ENCODE data around the gene VWC2L.

VWC2L gene

GRCh38 chr2:214410918-214411554 lies at the start of gene VWC2L:
Gene VWC2L, plus strand, starts transcription at chr2:214411054. Its CDS starts 3,140 bp downstream, at chr2:214414194.
- peak; percentile 50 for DNase-seq (ENCODE audit: low spot score)

DNA sequence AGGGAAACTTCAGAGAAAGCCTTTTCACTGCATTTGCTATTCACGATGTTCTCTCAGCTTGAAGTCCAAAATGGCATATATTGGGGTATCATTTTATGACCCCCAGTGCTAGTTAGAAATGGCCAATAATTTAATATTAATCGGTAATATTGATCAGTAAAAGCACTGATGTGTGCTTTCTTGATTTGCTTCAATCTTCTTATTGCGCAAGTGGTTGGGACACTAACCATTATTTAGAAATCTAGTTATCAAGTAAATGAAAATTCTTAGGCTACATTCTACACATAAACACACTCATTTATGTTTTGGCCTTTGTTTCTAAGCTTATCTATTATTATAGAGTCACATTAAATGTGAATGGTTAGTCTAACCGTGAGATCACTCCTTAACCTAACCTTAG lies 49.7 kb upstream of the VWC2L start:
- no peak for DNase-seq (ENCODE audit: low spot score)

- DNase-seq (ENCODE audit: low spot score) = no peak
Measured at GRCh38 chr2:214365549-214365948, 45.3 kb upstream of the VWC2L start.

DNA sequence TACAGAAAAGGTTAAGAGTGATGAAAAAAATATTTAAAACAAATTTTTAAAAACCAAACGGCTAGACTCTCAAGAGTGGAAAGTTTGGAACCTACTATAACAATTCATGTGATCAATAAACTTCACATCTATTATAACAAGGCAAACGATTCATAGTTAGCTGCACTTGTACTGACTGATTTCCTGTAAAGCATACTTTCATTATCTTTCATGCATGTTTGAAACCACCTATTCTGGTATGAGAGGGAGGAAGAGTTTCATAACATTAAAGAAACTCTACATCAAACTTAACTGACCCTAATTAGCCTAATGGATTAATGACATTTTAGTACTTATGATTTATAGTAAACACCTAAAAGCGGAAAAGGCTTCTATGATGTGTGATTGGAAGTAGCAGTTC lies 43.7 kb upstream of the VWC2L start:
- DNase-seq (ENCODE audit: low spot score) = no peak

- no peak for DNase-seq (ENCODE audit: low spot score)
Measured at GRCh38 chr2:214376618-214377285, 34.1 kb upstream of the VWC2L start.

DNA sequence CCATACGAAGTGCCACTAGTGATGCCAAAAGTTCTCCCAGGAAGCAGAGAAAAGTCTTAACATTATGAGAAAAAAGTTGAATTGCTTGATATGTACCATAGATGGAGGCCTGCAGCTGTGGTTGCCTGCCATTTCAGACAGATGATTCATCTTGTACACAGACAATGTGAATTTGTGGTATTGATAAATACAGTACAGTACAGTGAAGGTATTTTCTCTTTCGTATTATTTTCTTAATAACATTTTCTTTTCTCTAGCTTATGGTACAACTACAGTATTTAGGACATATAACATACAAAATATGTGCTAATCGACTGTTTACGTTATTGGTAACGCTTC lies 33.6 kb upstream of the VWC2L start:
- no peak for DNase-seq (ENCODE audit: low spot score)

- DNase-seq (ENCODE audit: low spot score) = peak; percentile 5
Measured at GRCh38 chr2:214378455-214379103, 32.3 kb upstream of the VWC2L start.

DNA sequence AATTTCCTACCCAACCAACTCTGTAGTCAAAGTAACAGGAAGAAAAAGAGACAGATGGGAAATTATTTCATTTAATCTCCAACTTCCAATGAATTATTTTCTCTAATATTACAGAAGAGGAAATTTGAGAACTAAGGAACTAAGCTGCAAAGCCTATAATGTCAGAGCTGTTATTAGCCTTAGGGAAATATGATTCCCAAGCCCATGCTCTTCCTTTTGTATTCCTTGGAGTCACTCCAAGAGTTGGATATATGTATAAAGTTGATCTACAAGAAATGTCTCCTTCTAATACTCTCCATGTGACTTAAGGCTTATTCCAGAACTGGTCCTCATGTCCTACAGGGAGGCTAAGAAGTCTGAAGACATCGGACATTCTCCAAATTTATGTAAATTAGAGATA lies 31.6 kb upstream of the VWC2L start:
- no peak for DNase-seq (ENCODE audit: low spot score)

DNA sequence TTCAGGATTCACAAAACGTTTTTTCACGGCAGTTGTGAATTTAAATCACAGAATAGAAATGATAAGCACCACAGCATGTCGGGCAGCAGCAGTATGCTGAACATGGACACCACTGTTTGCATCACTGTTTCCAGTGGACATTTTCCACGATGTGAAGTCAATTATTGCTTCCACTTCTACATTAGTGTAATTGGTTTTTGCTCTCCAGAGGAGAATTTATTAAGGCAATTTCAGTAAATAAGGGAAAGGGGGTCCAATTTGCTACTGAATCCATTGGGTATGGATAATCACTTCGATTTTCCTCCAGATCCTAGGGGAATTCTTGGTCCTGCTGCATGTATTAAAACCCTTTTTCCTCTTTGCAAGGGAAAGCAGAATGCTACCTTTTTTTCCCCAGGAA lies 30.2 kb upstream of the VWC2L start:
- no peak for DNase-seq (ENCODE audit: low spot score)

- no peak for DNase-seq (ENCODE audit: low spot score)
Measured at GRCh38 chr2:214382229-214382628, 28.6 kb upstream of the VWC2L start.

GRCh38 chr2:214386720-214387119 lies 24.1 kb upstream of the VWC2L start:
- DNase-seq (ENCODE audit: low spot score) = no peak

DNA sequence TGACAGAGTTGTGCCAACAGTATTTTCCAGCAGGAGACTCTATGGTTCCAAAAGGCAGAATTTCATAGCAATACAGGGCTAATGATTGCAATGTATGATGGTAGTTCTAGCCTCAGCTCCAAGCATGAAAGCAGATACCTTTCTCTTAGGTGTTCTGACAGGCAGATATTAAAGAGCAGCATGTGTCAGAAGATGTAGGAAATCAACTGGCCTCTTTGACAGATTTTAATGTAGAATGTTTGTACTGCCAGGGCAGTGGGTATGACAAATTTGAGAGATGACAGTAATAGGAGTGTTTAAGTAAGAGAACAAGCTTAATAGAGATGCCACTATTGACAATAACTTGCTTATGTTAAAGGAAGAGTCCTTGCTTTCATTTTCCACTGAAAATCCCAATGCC lies 21.5 kb upstream of the VWC2L start:
- DNase-seq (ENCODE audit: low spot score) = no peak

DNA sequence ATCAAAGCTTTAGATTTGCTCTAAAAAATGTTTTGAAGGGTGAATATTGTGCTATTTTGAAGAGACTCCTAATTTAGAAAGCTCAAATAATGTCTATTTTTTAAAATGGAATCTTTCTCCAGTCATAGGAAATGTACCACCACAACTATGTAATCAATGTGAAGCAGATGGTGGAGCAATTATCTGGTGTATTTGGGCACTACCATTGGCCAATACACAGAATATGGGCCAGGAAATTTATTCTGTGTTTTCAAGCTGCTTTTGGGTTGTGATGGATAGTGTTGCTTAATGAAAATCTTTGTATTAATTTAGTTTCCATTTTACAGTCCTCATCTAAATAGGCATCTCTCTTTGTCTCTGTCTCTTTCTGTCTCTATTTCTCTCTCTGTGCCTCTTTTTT lies 17.1 kb upstream of the VWC2L start:
- no peak for DNase-seq (ENCODE audit: low spot score)

DNA sequence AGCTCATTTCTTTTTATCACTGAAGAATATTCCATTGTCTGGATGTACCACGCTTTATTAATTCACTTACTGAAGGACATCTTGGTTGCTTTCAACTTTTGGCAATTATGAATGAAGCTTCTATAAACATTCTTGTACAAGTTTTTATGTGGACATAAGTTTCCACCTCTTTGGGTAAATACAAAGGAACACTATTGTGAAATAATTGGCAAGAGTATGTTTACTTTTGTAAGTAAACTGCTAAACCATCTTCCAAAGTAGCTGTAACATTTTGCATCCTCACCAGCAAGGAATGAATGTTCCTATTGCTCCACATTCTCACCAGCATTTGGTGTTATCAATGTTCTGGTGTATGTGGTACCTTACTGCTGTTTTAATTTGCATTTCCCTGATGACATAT lies 15.8 kb upstream of the VWC2L start:
- no peak for DNase-seq (ENCODE audit: low spot score)

DNA sequence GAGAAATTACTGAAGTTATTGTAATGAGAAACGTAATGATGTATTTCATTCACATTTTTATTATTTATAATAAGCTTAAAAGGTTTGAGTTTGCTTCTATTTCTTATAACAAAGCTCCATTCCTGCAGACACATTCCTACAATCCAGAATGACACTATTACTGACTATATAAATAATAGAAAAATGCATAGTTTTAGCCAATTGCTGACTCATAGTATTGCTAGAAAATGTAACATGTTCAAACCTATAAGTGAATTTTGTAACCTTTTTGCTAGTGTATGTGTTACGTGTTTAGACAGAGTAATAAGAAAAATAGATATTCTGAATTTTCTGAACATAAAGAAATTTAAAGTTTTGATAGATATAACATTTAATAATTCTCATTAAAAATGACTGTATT lies 9.3 kb upstream of the VWC2L start:
- no peak for DNase-seq (ENCODE audit: low spot score)

DNA sequence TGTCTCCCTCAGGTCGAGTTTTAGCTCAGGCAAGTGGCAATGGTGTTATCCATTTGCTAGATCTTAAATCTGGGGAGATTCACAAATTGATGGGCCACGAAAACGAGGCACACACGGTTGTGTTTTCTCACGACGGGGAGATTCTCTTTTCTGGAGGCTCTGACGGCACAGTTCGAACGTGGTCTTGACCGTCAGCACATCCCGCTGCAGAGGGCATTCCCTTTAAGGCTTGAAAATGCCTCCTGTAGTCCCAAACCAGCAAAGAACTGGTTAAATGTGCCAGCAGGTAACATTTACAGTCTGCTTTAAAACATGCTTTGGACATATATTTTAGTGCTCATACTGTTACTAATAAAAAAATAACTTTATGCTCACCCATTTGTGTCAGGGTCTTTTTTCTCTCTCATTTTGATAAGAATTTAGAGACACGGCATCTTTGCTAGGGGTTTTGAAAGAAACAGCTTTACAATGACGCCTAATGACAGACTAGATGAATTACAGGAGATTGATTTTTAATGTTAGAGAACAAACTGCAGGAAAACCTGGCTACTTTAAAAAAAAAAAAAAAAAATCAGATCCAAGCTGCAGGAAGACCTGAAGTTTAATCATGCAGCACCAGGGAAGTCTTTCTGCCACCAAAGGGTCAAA lies 602 bp upstream of the VWC2L start:
- no peak for DNase-seq (ENCODE audit: low spot score)

- no peak for DNase-seq (ENCODE audit: low spot score)
Measured at GRCh38 chr2:214412679-214413078, 1.8 kb downstream of the VWC2L start.

GRCh38 chr2:214436470-214436869 lies 25.6 kb downstream of the VWC2L start:
- DNase-seq (ENCODE audit: low spot score) = no peak

DNA sequence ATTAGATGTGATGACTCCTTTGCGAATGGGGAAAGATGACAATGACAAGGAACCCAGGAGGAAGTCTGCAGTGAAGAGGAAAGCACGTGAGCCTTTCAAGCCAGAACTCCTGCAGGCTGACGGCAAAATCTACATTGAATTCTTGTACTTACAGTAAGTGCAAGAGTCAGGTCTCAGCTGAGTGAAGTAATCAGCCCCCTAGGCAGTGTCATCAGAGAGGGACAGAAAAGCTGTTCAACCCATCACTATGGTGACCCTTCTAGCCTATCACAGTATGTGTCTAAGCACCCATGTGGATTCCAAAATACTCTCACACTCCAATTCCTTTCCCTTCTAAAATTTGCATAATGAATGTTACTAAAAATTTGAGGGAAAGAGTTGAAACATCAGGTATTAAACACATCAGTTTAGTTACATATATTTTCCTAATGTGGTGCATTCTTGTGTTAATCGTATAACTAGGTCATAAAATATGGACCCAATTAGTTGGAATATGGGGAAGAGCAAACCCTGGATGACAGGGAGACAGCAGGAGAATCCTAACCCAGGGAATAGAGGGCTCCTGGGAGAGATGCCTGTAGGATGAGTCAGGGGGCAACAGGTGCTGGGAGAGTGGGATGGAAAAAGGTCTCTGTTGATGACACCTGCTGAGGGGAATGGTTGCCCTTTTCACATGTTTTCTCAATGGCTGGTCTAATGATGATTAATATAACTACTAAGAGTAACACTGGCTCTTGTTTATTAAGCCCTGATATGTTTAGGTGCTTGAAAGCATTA lies 39.5 kb downstream of the VWC2L start:
- DNase-seq (ENCODE audit: low spot score) = no peak

- DNase-seq (ENCODE audit: low spot score) = no peak
Measured at GRCh38 chr2:214451516-214452275, 40.8 kb downstream of the VWC2L start.

DNA sequence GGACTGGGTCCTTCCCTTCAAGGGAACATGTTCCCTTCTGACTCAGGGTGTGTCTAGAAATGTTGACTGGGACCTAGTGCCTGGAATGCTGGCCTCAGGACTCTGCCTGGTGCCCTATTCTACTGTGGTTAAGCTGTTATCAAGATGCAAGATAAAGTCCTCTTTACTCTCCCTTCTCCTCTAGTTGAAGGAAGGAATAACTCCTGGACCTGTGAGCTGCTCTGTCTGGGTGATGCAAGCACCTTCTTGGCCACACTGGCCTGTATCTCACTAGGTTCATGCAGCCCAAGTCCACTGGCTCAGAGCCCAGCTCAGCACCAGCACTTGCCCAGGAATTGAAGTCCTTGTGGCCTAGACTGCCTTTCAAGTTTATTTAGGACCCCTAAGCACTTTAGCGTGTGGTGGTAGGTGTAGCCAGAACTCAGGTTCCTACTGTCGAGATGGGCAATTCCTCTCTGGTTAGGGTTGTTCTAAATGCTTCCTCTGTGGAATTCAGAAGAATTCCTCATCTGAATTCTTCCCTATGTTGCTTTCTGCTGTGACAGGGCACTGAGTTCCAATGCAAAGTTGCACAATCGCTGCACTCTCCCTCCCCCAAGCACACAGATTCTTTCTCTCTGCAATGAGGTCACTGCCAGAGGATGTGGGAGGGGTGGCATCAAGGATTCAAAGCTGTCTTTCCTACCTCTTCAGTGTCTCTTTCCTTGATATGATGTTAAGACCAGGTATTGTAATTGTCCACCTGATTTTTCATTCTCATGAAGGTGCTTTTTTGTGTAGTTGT lies 54.7 kb downstream of the VWC2L start:
- DNase-seq (ENCODE audit: low spot score) = no peak

Data from cerebellar cortex (tissue), 1 donor.